Measurements from ENCODE around the gene PSMF1.

DNA sequence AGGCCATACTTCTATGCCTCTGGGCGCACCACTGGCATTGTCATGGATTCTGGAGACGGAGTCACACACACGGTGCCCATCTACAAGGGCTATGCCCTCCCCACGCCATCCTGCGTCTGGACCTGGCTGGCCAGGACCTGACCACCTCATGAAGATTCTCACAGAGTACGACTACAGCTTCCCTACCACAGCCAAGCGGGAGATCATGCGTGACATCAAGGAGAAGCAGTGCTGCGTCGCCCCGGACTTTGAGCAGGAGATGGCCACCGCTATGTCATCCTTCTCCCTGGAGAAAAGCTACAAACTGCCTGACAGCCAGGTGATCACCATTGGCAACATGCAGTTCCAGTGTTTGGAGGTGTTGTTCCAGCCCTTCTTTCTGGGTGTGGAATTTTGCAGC lies 42.6 kb downstream of the PSMF1 start:
- TF ChIP-seq EP300 (IDR thresholded peaks at IDR 0.05): no peak
- TF ChIP-seq, protein P1, sequence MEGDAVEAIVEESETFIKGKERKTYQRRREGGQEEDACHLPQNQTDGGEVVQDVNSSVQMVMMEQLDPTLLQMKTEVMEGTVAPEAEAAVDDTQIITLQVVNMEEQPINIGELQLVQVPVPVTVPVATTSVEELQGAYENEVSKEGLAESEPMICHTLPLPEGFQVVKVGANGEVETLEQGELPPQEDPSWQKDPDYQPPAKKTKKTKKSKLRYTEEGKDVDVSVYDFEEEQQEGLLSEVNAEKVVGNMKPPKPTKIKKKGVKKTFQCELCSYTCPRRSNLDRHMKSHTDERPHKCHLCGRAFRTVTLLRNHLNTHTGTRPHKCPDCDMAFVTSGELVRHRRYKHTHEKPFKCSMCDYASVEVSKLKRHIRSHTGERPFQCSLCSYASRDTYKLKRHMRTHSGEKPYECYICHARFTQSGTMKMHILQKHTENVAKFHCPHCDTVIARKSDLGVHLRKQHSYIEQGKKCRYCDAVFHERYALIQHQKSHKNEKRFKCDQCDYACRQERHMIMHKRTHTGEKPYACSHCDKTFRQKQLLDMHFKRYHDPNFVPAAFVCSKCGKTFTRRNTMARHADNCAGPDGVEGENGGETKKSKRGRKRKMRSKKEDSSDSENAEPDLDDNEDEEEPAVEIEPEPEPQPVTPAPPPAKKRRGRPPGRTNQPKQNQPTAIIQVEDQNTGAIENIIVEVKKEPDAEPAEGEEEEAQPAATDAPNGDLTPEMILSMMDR (IDR thresholded peaks at IDR 0.05): no peak

Measured in ovary (tissue), 3 donors.